Measurements from ENCODE around the gene ROS1. TPM values are rescaled to one million over a fixed set of nuclear protein-coding genes. Genes with fewer than 3 reads are reported as not detected.
A peak's percentile ranks its signal among the peaks of the same experiment; 100 is the strongest.

ROS1 gene
- total RNA-seq, 2 donors from 2014 or later = 0.99 to 1.9 TPM

DNA sequence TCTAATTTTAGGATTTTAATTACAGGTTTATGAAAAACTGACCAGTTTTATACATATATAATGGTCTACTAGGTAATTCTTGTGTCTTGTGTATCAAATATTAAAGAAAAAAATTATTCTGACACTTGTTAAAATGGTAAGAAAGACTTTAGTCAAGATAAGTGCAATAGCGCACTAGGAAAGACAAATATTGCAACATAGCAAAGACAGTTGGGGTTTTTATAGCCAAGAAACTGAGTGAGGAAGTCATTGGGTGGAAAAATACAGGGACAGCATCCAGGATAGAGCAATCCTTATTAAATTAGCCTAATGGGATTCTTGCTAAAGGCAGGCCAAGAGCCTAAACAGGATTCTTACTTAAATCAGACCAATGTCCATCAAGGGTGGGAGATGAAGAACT, 71.1 kb downstream of the ROS1 start:
- TF ChIP-seq, protein P1, sequence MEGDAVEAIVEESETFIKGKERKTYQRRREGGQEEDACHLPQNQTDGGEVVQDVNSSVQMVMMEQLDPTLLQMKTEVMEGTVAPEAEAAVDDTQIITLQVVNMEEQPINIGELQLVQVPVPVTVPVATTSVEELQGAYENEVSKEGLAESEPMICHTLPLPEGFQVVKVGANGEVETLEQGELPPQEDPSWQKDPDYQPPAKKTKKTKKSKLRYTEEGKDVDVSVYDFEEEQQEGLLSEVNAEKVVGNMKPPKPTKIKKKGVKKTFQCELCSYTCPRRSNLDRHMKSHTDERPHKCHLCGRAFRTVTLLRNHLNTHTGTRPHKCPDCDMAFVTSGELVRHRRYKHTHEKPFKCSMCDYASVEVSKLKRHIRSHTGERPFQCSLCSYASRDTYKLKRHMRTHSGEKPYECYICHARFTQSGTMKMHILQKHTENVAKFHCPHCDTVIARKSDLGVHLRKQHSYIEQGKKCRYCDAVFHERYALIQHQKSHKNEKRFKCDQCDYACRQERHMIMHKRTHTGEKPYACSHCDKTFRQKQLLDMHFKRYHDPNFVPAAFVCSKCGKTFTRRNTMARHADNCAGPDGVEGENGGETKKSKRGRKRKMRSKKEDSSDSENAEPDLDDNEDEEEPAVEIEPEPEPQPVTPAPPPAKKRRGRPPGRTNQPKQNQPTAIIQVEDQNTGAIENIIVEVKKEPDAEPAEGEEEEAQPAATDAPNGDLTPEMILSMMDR (IDR thresholded peaks at IDR 0.05) = no peak
- no peak overlapping the region for H3K9ac ChIP-seq (ENCODE audit: low read depth in 2 of 2, low read length in 2 of 2)
- no peak for DNase-seq
- H3K27me3 ChIP-seq = no peaks in the 10 kb centered on the region
- no peaks in the 10 kb centered on the region for H3K36me3 ChIP-seq
- intact Hi-C loops (cut with DNase I) = loop anchor here (10.0 kb wide), 1 partner anchor 90 kb away; no protein-coding TSS in a partner anchor
- no peaks in the 10 kb centered on the region for H3K9me3 ChIP-seq
- H3K27ac ChIP-seq = no peak overlapping the region
- H3K4me1 ChIP-seq = no peaks in the 10 kb centered on the region
- no peak overlapping the region for H3K4me3 ChIP-seq

DNA sequence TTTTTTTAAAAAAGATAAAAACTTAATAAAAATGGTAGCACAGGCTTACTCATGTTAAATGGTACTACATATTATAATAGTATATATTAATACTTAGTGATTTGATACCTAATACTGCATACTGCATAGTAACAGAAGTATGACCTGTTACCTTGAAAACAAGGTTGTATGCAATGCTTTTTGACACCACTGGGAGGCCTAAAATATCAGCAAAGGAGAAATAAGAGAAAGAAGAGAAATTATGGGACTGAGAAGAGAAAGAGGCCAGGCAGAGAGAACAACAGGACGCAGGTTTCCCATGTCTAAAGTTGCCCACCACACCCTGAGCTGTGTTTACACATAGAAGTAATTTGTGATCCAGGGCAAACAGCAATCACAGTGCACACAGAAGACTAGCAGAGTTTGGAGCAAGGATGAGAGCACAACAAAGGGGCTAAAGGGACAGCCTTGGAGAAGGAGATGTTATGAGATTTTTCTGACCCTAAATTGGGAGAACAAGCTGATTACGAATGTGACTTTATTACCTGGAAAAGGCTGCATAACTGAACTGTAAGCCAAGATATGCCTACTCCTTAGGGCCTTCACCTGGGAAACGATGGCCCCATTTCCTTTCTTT, 73.2 kb downstream of the ROS1 start:
- Histone ChIP-seq H3K4me3 (no peak overlapping the region), H3K4me1 (no peaks in the 10 kb centered on the region), H3K9me3 (no peaks in the 10 kb centered on the region), H3K36me3 (no peaks in the 10 kb centered on the region), H3K27ac (no peak overlapping the region), H3K9ac (ENCODE audit: low read depth in 2 of 2, low read length in 2 of 2) (no peak overlapping the region), H3K27me3 (no peaks in the 10 kb centered on the region)
- TF ChIP-seq, protein P1 (IDR thresholded peaks at IDR 0.05) = peak; percentile 53
- peak; percentile 20 for DNase-seq
- intact Hi-C loops (cut with DNase I) = loop anchor here (10.0 kb wide), 1 partner anchor 92 kb away; no protein-coding TSS in a partner anchor

DNA sequence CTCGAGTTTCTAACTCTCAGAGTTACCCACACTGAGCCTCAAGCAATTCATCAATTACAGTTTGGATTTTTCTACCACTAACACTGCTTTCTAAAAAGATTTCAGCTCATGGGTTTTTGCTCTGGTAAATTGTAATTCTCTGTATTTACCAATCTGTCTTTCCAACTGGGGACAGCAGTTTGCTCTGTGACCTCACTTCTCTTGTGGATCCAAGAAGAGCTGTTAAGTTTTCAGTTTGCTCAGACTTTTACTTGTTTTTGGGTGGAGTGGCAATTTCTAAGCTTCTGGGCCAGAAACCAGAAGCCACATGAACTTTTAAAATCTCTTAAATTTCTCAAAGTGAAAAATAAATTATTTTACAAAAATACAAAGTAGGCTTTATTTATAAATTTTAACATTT, 74.2 kb downstream of the ROS1 start:
- Histone ChIP-seq H3K27me3 (no peaks in the 10 kb centered on the region), H3K27ac (no peak overlapping the region), H3K4me1 (no peaks in the 10 kb centered on the region), H3K4me3 (no peak overlapping the region), H3K36me3 (no peaks in the 10 kb centered on the region), H3K9me3 (no peaks in the 10 kb centered on the region), H3K9ac (ENCODE audit: low read depth in 2 of 2, low read length in 2 of 2) (no peak overlapping the region)
- intact Hi-C loops (cut with DNase I) = loop anchor here (10.0 kb wide), 1 partner anchor 93 kb away; no protein-coding TSS in a partner anchor
- TF ChIP-seq, protein P1 (IDR thresholded peaks at IDR 0.05) = no peak
- no peak for DNase-seq

DNA sequence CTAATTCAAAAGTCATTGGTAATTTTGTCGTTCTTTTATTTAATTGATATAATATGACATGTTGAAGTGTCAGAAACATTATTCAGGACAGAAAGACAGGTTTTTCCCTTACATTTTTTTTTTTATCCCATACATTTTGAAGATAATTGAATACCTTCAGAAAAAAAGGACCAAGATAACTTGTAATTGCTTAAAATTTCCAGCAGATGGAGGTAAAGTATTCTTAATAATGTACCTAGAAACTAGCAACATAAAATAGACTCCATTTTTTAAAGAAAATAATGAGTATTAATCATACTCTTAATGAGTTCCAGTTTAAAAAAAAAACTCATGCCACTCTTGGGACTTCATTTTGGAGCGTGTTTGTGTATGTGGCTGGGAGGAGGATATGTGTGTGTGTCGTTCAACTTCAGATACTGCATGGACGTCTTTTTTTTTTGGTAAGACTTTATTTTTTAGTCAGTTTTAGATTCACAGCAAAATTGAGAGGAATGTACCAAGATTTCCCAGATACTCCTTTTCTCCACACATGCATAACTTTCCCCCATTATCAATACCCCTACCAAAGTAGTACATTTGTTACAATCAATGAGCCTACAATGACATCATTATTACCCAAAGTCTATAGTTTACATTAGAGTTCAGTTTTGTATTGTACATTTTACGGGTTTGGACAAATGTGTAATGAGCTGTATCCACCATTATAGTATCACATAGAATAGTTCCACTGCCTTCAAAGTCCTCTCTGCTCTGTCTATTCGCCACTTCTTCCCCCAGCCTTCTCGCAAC, 79.4 kb downstream of the ROS1 start:
- Histone ChIP-seq H3K4me3 (no peak overlapping the region), H3K9me3 (no peaks in the 10 kb centered on the region), H3K36me3 (no peaks in the 10 kb centered on the region), H3K4me1 (no peaks in the 10 kb centered on the region), H3K27me3 (no peaks in the 10 kb centered on the region), H3K27ac (no peak overlapping the region), H3K9ac (ENCODE audit: low read depth in 2 of 2, low read length in 2 of 2) (no peak overlapping the region)
- TF ChIP-seq, protein P1 (IDR thresholded peaks at IDR 0.05) = peak; percentile 32
- no peak for DNase-seq
- intact Hi-C loops (cut with DNase I) = loop anchor here (2.0 kb wide), 1 partner anchor 258 kb away; no protein-coding TSS in a partner anchor

DNA sequence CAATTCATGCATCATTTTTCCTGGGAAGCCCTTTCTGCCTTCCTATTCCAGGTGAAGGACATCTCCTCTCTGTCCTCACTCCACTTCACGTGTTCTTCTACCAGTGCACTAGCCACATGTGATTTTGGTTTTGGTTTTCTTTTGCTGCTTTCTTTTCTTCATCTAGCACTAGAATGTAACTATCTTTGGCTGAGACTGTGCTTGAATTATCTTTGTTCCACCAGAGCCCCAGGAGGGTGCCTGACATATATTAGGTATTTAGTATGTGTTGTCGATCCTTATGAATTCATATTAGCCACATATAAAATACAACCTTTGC, 80.5 kb downstream of the ROS1 start:
- no peaks in the 10 kb centered on the region for H3K36me3 ChIP-seq
- DNase-seq = no peak
- no peak overlapping the region for H3K9ac ChIP-seq (ENCODE audit: low read depth in 2 of 2, low read length in 2 of 2)
- no peak overlapping the region for H3K4me3 ChIP-seq
- no peak overlapping the region for H3K27ac ChIP-seq
- no peaks in the 10 kb centered on the region for H3K9me3 ChIP-seq
- intact Hi-C loops (cut with DNase I) = no loop called here
- no peaks in the 10 kb centered on the region for H3K4me1 ChIP-seq
- H3K27me3 ChIP-seq = no peaks in the 10 kb centered on the region
- TF ChIP-seq, protein P1 (IDR thresholded peaks at IDR 0.05) = no peak

All from colonic mucosa (tissue), 4 donors.